Measurements from ENCODE around the gene CEP192. TPM values are rescaled to one million over a fixed set of nuclear protein-coding genes. Genes with fewer than 3 reads are reported as not detected.

CEP192 gene
- total RNA-seq, 1 experiment from 2014 or later: 24.3 TPM

GRCh38 chr18:13151656-13152055, 160.5 kb downstream of the CEP192 start:
- CTCF ChIA-PET: no interaction called here
- no peak for TF ChIP-seq EZH2phosphoT487 (IDR thresholded peaks at IDR 0.05; ENCODE audit: borderline replicate concordance)
- no peak for TF ChIP-seq POLR2A (IDR thresholded peaks at IDR 0.05; ENCODE audit: borderline replicate concordance, extremely low read depth, insufficient read depth, insufficient read length)
- Histone ChIP-seq H3K9me2 (ENCODE audit: insufficient read depth) (no peaks in the 10 kb centered on the region; the same call in 1 of the 2 replicates), H3K4me3 (replicated peaks in 1 of 2; ENCODE audit: low read depth in 1 of 2, low read length in 2 of 2) (no peak overlapping the region), H3K4me1 (ENCODE audit: control insufficient read depth in 1 of 2, insufficient read depth in 2 of 2, low read length in 2 of 2) (no peaks in the 10 kb centered on the region), H3K27me3 (ENCODE audit: insufficient read depth, low read length) (no peaks in the 10 kb centered on the region), H3K79me2 (ENCODE audit: insufficient read depth, low read length) (no peaks in the 10 kb centered on the region), H3K36me3 (ENCODE audit: control insufficient read depth in 1 of 2, insufficient read depth in 2 of 2, low read length in 2 of 2) (no peaks in the 10 kb centered on the region; a peak in 1 of 4 replicates), H3K9me3 (ENCODE audit: control insufficient read depth in 1 of 2, insufficient read depth in 1 of 2, low read depth in 1 of 2, low read length in 2 of 2) (0 out of 4 replicates have a peak, but pooled peaks cover 0 to 3% of the 10 kb centered on the region in 2 experiments), H3K27ac (ENCODE audit: low read depth, low read length) (no peak overlapping the region), H4K20me1 (ENCODE audit: insufficient read depth) (no peaks in the 10 kb centered on the region), H3K9ac (ENCODE audit: low read length) (no peak overlapping the region), H2AFZ (ENCODE audit: low read depth, low read length, poor library complexity, severe bottlenecking) (no peak overlapping the region), H3K4me2 (ENCODE audit: low read length) (no peak overlapping the region)
- RAD21 ChIA-PET (ENCODE audit: low non-redundant PET in 1 of 2, low total read pairs in 2 of 2, uncharacterized antibody in 2 of 2, unreplicated experiment in 2 of 2): no interaction called here
- POLR2A ChIA-PET: no interaction called here
- no peak for DNase-seq (ENCODE audit: low read depth, low spot score)
- intact Hi-C loops (cut with micrococcal nuclease): no loop called here
- no TSS peak for BruUV-seq (replicated peaks)
- ATAC-seq: no peak

- ChIA-PET CTCF (no interaction called here), POLR2A (no interaction called here), RAD21 (ENCODE audit: low non-redundant PET in 1 of 2, low total read pairs in 2 of 2, uncharacterized antibody in 2 of 2, unreplicated experiment in 2 of 2) (no interaction called here)
- intact Hi-C loops (cut with micrococcal nuclease): loop anchor here (5.0 kb wide), 2 partner anchors 416 to 431 kb away; no protein-coding TSS in a partner anchor
- no peak for TF ChIP-seq SIN3A (IDR thresholded peaks at IDR 0.05; ENCODE audit: low read depth)
- no peak for TF ChIP-seq FOSL1 (IDR thresholded peaks at IDR 0.05; ENCODE audit: low read depth)
- no peak for TF ChIP-seq POLR2AphosphoS5 (IDR thresholded peaks at IDR 0.05; ENCODE audit: low read depth, low read length)
- TF ChIP-seq CEBPB (IDR thresholded peaks at IDR 0.05; ENCODE audit: low read depth): no peak
- no peak for TF ChIP-seq RAD21 (IDR thresholded peaks at IDR 0.05; ENCODE audit: low read depth)
- TF ChIP-seq, protein P1, sequence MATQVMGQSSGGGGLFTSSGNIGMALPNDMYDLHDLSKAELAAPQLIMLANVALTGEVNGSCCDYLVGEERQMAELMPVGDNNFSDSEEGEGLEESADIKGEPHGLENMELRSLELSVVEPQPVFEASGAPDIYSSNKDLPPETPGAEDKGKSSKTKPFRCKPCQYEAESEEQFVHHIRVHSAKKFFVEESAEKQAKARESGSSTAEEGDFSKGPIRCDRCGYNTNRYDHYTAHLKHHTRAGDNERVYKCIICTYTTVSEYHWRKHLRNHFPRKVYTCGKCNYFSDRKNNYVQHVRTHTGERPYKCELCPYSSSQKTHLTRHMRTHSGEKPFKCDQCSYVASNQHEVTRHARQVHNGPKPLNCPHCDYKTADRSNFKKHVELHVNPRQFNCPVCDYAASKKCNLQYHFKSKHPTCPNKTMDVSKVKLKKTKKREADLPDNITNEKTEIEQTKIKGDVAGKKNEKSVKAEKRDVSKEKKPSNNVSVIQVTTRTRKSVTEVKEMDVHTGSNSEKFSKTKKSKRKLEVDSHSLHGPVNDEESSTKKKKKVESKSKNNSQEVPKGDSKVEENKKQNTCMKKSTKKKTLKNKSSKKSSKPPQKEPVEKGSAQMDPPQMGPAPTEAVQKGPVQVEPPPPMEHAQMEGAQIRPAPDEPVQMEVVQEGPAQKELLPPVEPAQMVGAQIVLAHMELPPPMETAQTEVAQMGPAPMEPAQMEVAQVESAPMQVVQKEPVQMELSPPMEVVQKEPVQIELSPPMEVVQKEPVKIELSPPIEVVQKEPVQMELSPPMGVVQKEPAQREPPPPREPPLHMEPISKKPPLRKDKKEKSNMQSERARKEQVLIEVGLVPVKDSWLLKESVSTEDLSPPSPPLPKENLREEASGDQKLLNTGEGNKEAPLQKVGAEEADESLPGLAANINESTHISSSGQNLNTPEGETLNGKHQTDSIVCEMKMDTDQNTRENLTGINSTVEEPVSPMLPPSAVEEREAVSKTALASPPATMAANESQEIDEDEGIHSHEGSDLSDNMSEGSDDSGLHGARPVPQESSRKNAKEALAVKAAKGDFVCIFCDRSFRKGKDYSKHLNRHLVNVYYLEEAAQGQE (IDR thresholded peaks at IDR 0.05; ENCODE audit: low read depth): no peak
- TF ChIP-seq ZFX (IDR thresholded peaks at IDR 0.05): no peak
- TF ChIP-seq ZBTB33 (IDR thresholded peaks at IDR 0.05; ENCODE audit: extremely low read depth, insufficient replicate concordance, low read length): no peak
- no peak overlapping the region for H3K27ac ChIP-seq (ENCODE audit: low read depth, low read length)
- DNase-seq (ENCODE audit: low read depth, low spot score) (no peak), ATAC-seq (no peak)
- no peak overlapping the region for H2AFZ ChIP-seq (ENCODE audit: low read depth, low read length, poor library complexity, severe bottlenecking)
- peaks cover 0 to 7% of the 10 kb centered on the region in 2 experiments; a peak in 1 of 4 replicates for H3K9me3 ChIP-seq (ENCODE audit: control insufficient read depth in 1 of 2, insufficient read depth in 1 of 2, low read depth in 1 of 2, low read length in 2 of 2)
- no peaks in the 10 kb centered on the region; a peak in 1 of 4 replicates for H3K36me3 ChIP-seq (ENCODE audit: control insufficient read depth in 1 of 2, insufficient read depth in 2 of 2, low read length in 2 of 2)
- no TSS peak for BruUV-seq (replicated peaks)
- no peak overlapping the region for H3K4me2 ChIP-seq (ENCODE audit: low read length)
- H3K9me2 ChIP-seq (ENCODE audit: insufficient read depth): no peaks in the 10 kb centered on the region
- no peaks in the 10 kb centered on the region for H4K20me1 ChIP-seq (ENCODE audit: insufficient read depth)
- 0 out of 4 replicates have a peak, but pooled peaks cover 0 to 2% of the 10 kb centered on the region in 2 experiments for H3K4me1 ChIP-seq (ENCODE audit: control insufficient read depth in 1 of 2, insufficient read depth in 2 of 2, low read length in 2 of 2)
- no peak overlapping the region for H3K9ac ChIP-seq (ENCODE audit: low read length)
- H3K79me2 ChIP-seq (ENCODE audit: insufficient read depth, low read length): no peaks in the 10 kb centered on the region
- no peak overlapping the region for H3K4me3 ChIP-seq (replicated peaks in 1 of 2; ENCODE audit: low read depth in 1 of 2, low read length in 2 of 2)
- no peaks in the 10 kb centered on the region for H3K27me3 ChIP-seq (ENCODE audit: insufficient read depth, low read length)
These were observed 167.3 kb downstream of the CEP192 start for GRCh38 chr18:13158428-13158827.
